ENCODE results near the gene GAR1.
"Not testable (repeated sequence)": the region's sequence is repeated elsewhere in the genome, so short reads cannot be mapped to it uniquely, and the experiment has no call there.

GAR1 gene

DNA sequence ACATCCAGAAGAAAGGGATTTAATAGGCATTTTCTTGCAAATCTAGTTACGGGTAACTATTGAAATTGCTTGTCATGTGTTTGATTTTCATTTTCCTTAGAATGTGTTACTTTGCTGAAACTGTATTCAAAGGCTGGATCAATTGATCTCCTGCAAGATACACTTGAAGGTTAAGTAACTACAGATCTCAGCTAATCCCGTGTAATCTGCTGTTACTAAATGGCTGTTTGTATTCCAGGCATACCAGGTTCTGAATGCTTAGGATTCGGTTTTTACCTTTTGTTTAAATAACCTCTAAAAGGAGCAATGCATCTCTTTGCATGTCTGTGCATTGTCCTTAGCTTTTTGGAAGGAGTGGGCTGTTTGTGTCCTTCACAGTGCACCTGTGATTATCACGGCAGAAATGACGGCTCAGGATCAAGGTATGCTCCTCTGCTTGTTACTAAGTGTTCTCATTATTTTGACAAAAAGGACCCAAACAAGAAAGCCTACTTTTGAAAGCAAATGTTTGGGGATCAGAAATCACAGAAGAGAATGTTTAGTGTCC is 32.4 kb downstream of the GAR1 start, which contains the start of gene LRIT3:
Gene LRIT3, plus strand, starts transcription at position 212 of the 547 bp plus-strand sequence. Its CDS starts 95 bp downstream, at position 307.
- DNase-seq = no peak

- DNase-seq = no peak
Observed at GRCh38 chr4:109848501-109848900, 32.9 kb downstream of the GAR1 start.

DNA sequence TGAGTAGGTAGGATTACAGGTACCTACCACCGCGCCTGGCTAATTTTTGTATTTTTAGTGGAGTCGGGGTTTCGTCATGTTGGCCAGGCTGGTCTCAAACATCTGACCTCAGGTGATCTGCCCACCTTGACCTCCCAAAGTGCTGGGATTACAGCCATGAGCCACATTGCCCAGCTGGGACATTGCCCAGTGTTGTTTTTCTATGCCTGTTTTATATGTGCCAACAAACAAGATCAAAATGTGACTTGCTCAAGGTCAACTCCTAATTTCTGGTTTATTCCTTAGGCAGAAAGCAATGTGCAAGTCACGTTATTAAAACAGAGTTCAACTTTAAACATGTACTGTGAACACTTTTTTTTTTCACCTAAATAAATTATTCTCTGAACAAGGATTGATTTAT is 35.0 kb downstream of the GAR1 start:
- DNase-seq = no peak

- not testable (repeated sequence) for DNase-seq
Observed at GRCh38 chr4:109859426-109860300, 44.1 kb downstream of the GAR1 start.

- no peak for DNase-seq
Observed at GRCh38 chr4:109861271-109861670, 45.7 kb downstream of the GAR1 start.

DNA sequence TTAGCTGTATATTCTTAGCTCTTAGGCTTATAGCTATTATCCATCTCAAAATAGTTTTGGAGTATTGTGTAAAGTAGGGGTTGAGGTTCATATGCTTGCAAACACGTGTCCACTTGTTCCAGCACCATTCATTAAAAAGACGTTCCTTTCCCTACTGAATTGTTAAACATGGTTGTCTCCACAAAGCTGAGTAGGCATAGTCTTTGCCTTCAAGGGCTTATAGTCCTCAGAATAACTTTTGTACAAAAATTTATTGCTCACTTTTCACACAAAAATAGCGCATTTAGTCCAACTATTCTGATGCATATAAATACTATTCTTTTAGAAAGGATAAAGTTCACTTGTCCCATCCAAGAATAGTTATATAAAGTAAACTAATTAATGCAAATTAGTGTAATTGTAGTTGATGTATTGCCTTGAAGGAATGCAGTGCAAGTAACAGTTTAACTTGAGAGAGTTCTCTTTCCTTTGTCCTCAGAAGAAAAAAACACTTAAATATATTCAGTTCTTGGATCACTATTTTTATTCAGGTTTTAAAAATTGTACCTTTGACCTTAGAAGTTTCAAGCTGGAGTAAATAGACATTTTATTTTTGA is 46.5 kb downstream of the GAR1 start:
- no peak for DNase-seq

DNA sequence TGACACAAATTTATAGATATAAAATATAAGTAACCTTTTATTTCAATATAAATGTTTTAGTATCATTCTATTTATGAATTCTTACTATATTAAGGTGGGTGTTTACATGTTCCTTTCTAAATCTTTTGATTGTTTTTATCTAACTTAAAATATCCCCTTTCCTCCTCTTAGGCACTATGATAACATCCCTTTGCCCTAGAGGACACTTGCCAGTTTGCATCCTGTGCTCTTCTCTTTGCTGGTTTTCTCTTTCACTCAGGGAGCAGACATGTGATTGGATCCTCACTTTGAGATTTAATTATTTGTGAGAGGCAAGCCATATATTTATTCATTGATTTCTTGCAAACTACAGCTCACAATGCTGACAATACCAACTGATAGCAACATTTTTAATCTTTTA is 48.6 kb downstream of the GAR1 start:
- DNase-seq = no peak

- no peak for DNase-seq
Observed at GRCh38 chr4:109870061-109870460, 54.5 kb downstream of the GAR1 start.

GRCh38 chr4:109872065-109872464 is 56.5 kb downstream of the GAR1 start:
- no peak for DNase-seq

- no peak for DNase-seq
Observed at GRCh38 chr4:109872950-109873656, 57.5 kb downstream of the GAR1 start.

DNA sequence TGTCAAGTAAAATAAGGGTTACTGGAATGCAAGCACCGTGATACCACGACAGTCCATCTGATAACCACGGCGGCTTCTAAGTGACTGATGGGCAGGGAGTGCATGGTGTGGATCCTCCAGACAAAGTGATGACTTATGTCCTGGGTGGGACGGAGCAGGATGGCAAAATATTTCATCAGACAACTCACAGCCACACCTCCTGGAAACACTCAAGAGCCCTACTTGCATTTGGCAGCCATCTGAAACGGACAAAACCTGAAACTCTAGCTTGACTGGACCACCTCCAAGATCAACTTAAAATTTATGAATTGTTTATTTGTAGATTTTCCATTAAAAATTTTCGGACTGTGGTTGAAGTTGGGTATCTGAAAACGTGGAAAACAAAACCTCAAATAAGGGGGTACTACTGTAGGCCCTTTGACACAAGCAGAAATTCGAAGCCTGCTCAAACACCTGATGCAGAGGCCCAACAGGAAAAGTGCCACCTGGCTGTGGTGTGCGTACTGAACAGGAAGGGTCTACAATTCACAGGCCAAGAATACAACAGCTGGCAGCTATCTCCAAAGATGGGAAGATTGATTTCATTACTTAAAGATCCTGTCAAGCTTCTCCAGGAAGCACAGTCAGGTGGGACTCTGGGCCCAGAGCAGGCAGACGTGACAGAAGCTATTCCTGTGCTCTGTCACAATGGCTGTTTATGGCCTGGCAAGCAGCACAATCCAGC is 58.4 kb downstream of the GAR1 start:
- no peak for DNase-seq
